Sigmoid colon (tissue), 4 donors: ENCODE measurements around the gene PLEKHA8.

Source experiments
- CTCF ChIP-seq, 4 experiments: fragments of 450-650 bp in 3 of 4; fragments of 200-600 bp in 1 of 4; IDR thresholded peaks; one replicate each; pipeline ENCODE4 v1.5.1; 2016 to 2019; ENCODE audit warnings: antibody characterized with exemption in 4 of 4, mild to moderate bottlenecking in 3 of 4, moderate library complexity in 2 of 4
- EP300 ChIP-seq, 4 donors: sonication (generic); formaldehyde crosslinking; IDR thresholded peaks; one replicate each; pipeline ENCODE4 v1.6.1; 2017; ENCODE audit warnings: antibody characterized with exemption in 4 of 4
- POLR2A ChIP-seq, 2 donors: fragments of 450-650 bp; IDR thresholded peaks; one replicate each; pipeline ENCODE4 v1.6.1; 2016; ENCODE audit warnings: antibody characterized with exemption in 2 of 2, mild to moderate bottlenecking in 2 of 2, moderate library complexity in 2 of 2
- POLR2AphosphoS5 ChIP-seq, 4 donors: sonication (generic); formaldehyde crosslinking; IDR thresholded peaks; one replicate each; pipeline ENCODE4 v1.6.1; 2017; ENCODE audit warnings: antibody characterized with exemption in 4 of 4

GRCh38 chr7:30177186-30177585 is 149.0 kb downstream of the PLEKHA8 start:
- TF ChIP-seq CTCF (IDR thresholded peaks at IDR 0.05) (no peak), POLR2AphosphoS5 (IDR thresholded peaks at IDR 0.05) (no peak), POLR2A (IDR thresholded peaks at IDR 0.05) (no peak), EP300 (IDR thresholded peaks at IDR 0.05) (no peak)
